Measurements from ENCODE around the gene MCF2L2. TPM values are rescaled to one million over a fixed set of nuclear protein-coding genes. Genes with fewer than 3 reads are reported as not detected.

Gene MCF2L2
- total and polyA plus RNA-seq, 2 donors (not counting 3 experiments of a cell fraction or from before 2014, with no cell fraction given): 0.15 to 1.1 TPM

DNA sequence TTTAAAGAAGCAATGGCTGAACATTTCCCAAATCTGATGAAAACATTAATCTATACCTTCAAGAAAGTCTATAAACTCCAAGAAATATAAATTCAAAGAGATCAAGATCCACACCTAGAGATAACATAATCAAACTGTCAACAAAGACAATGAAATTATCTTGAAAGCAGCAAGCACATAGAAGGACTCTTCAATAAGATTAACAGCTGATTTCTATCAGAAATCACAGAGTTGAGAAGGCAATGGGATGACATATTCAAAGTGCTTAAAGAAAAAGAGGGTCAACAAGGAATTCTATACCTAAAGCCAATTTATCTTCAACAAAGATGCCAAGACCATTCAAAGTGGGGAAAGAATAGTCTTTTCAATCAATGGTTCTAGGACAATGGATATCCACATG lies 224.7 kb downstream of the MCF2L2 start:
- Histone ChIP-seq H3K4me1 (ENCODE audit: control insufficient read depth, extremely low read depth, insufficient read depth, low read length) (no peaks in the 10 kb centered on the region), H3K36me3 (ENCODE audit: control insufficient read depth in 2 of 2, extremely low read depth in 1 of 2, insufficient read depth in 2 of 2, low read length in 2 of 2) (no peaks in the 10 kb centered on the region), H3K4me3 (replicated peaks in 1 of 3; ENCODE audit: insufficient read depth in 1 of 3, low read depth in 1 of 3, low read length in 3 of 3) (no peak overlapping the region), H3K9ac (replicated peaks; ENCODE audit: extremely low read depth, insufficient read depth, low read length) (no peak overlapping the region), H3K9me3 (replicated peaks; ENCODE audit: control insufficient read depth, insufficient read depth, low read length) (no peaks in the 10 kb centered on the region), H3K27ac (ENCODE audit: insufficient read depth, low read depth, low read length) (no peak overlapping the region), H2AFZ (ENCODE audit: low read depth, low read length) (no peak overlapping the region), H4K20me1 (replicated peaks; ENCODE audit: control insufficient read depth, extremely low read depth, insufficient read depth, low read length) (no peaks in the 10 kb centered on the region), H3K4me2 (ENCODE audit: insufficient read depth, low read length) (no peak overlapping the region), H3K9me1 (replicated peaks; ENCODE audit: control insufficient read depth, extremely low read depth, insufficient read depth, low read length) (no peaks in the 10 kb centered on the region), H3K79me2 (ENCODE audit: control insufficient read depth, insufficient read depth, low read length) (no peaks in the 10 kb centered on the region), H3K27me3 (ENCODE audit: control insufficient read depth in 2 of 2, insufficient read depth in 2 of 2, low read length in 2 of 2) (peaks cover 0 to 2% of the 10 kb centered on the region in 2 experiments)
- no TSS peak for BruUV-seq (replicated peaks)
- TF ChIP-seq, protein P1, sequence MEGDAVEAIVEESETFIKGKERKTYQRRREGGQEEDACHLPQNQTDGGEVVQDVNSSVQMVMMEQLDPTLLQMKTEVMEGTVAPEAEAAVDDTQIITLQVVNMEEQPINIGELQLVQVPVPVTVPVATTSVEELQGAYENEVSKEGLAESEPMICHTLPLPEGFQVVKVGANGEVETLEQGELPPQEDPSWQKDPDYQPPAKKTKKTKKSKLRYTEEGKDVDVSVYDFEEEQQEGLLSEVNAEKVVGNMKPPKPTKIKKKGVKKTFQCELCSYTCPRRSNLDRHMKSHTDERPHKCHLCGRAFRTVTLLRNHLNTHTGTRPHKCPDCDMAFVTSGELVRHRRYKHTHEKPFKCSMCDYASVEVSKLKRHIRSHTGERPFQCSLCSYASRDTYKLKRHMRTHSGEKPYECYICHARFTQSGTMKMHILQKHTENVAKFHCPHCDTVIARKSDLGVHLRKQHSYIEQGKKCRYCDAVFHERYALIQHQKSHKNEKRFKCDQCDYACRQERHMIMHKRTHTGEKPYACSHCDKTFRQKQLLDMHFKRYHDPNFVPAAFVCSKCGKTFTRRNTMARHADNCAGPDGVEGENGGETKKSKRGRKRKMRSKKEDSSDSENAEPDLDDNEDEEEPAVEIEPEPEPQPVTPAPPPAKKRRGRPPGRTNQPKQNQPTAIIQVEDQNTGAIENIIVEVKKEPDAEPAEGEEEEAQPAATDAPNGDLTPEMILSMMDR (IDR thresholded peaks at IDR 0.05; ENCODE audit: extremely low read depth in 1 of 2, insufficient read depth in 1 of 2, low read depth in 1 of 2, low read length in 2 of 2): no peak
- no peak for TF ChIP-seq POLR2A (IDR thresholded peaks at IDR 0.05; ENCODE audit: low read depth, low read length)
- no peak for TF ChIP-seq JUN (IDR thresholded peaks at IDR 0.05; ENCODE audit: borderline replicate concordance, insufficient read depth, insufficient read length, low read depth)
- TF ChIP-seq POLR2AphosphoS5 (IDR thresholded peaks at IDR 0.05; ENCODE audit: insufficient read depth, low read depth, low read length): no peak
- TF ChIP-seq FOS (IDR thresholded peaks at IDR 0.05; ENCODE audit: borderline replicate concordance, insufficient read depth, low read length): no peak
- TF ChIP-seq GATA2 (IDR thresholded peaks at IDR 0.05; ENCODE audit: insufficient read depth, insufficient read length, low read depth, low read length): no peak
- TF ChIP-seq MYC (IDR thresholded peaks at IDR 0.05; ENCODE audit: low read depth, low read length): no peak
- TF ChIP-seq, protein P2, sequence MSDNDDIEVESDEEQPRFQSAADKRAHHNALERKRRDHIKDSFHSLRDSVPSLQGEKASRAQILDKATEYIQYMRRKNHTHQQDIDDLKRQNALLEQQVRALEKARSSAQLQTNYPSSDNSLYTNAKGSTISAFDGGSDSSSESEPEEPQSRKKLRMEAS (IDR thresholded peaks at IDR 0.05; ENCODE audit: insufficient read depth, insufficient read length): no peak
- TF ChIP-seq EZH2 (IDR thresholded peaks at IDR 0.05; ENCODE audit: borderline replicate concordance, low read depth, low read length, severe bottlenecking): no peak
- CTCF ChIA-PET: no interaction called here
- dilution Hi-C loops (cut with MboI; ENCODE audit: extremely low pct_ligation_motif_present, low sequenced_read_pairs) (no loop called here), intact Hi-C loops (cut with micrococcal nuclease) (no loop called here)
- DNase-seq (ENCODE audit: low read depth, low spot score): no peak
- POLR2A ChIA-PET: no interaction called here
- FAIRE-seq: no peak
